HepG2 (cell line): ENCODE results near the gene TMEM107. TPM values are rescaled to one million over a fixed set of nuclear protein-coding genes. Genes with fewer than 3 reads are reported as not detected.

ENCODE experiments used
- GABPA ChIP-seq, 2 experiments: IDR thresholded peaks; 2 replicates each; pipeline ENCODE4 v1.6.1; 2011 to 2016; ENCODE audit warnings: low read depth in 2 of 2, low read length in 1 of 2, missing biosample characterization in 1 of 2, missing genetic modification characterization in 1 of 2
- GTF3A ChIP-seq: sonication (generic); formaldehyde crosslinking; conservative IDR thresholded peaks from 2 replicates; pipeline ENCODE4 v1.4.0; 2020; ENCODE audit warnings: mild to moderate bottlenecking, missing genetic modification reagents
- PLRG1 ChIP-seq: fragments of 450-650 bp; conservative IDR thresholded peaks from 2 replicates; pipeline ENCODE4 v1.6.1; 2016
- ZNF101 ChIP-seq: sonication (generic); formaldehyde crosslinking; IDR thresholded peaks from 2 replicates; pipeline ENCODE4 v1.4.0; 2020; ENCODE audit warnings: mild to moderate bottlenecking, low read depth, missing genetic modification reagents, borderline replicate concordance
- ZNF343 ChIP-seq: sonication (generic); formaldehyde crosslinking; IDR thresholded peaks from 2 replicates; pipeline ENCODE4 v1.4.0; 2020; ENCODE audit warnings: mild to moderate bottlenecking, missing genetic modification reagents
- ZNF501 ChIP-seq: sonication (generic); formaldehyde crosslinking; IDR thresholded peaks from 2 replicates; pipeline ENCODE4 v1.5.1; 2020; ENCODE audit warnings: mild to moderate bottlenecking, moderate library complexity, missing genetic modification reagents
- ZNF550 ChIP-seq: sonication (generic); formaldehyde crosslinking; IDR thresholded peaks from 2 replicates; pipeline ENCODE4 v1.4.0; 2020; ENCODE audit warnings: mild to moderate bottlenecking, missing genetic modification reagents, borderline replicate concordance
- ZNF766 ChIP-seq: sonication (generic); formaldehyde crosslinking; IDR thresholded peaks from 2 replicates; pipeline ENCODE4 v1.5.0; 2020; ENCODE audit warnings: missing genetic modification reagents, borderline replicate concordance
- ZSCAN31 ChIP-seq: sonication (generic); formaldehyde crosslinking; IDR thresholded peaks from 2 replicates; pipeline ENCODE4 v1.5.0; 2020; ENCODE audit warnings: low read depth, mild to moderate bottlenecking, missing genetic modification reagents
- polyA plus RNA-seq, 8 experiments: library from polyadenylated mRNA; depleted of rRNA in 3 of 8; stranded (reverse) in 7 of 8; unstranded in 1 of 8; fragments of >200 nt; fragmentation: Illumina TruSeq in 4 of 8; extraction: Trizol in 4 of 8; gene quantifications; 2 replicates each; pipeline versions ENCODE4 v1.2.1 to v1.2.3, GENCODE V29; 2011 to 2016; ENCODE audit warnings: low read depth in 4 of 8, missing spikeins in 1 of 8, mixed read lengths in 1 of 8; ENCODE audit not compliant: insufficient read depth in 1 of 8
- total RNA-seq, 5 experiments: library from RNA; depleted of rRNA; stranded (reverse); fragments of >200 nt; fragmentation: Illumina TruSeq; extraction: Trizol; gene quantifications; 2 replicates each; pipeline ENCODE4 v1.2.3, GENCODE V29; 2016; ENCODE audit warnings: low read depth in 1 of 5
- TF ChIP-seq, protein P1 (sequence below): IDR thresholded peaks from 2 replicates; pipeline ENCODE4 v1.6.1; 2016; ENCODE audit warnings: missing compliant biosample characterization, missing genetic modification reagents, borderline replicate concordance
- TF ChIP-seq, protein P2 (sequence below), 2 experiments: sonication (generic) in 1 of 2; formaldehyde crosslinking in 1 of 2; IDR thresholded peaks; 2 replicates each; pipeline versions ENCODE4 v1.6.1 to v1.9.0; 2014 to 2022; ENCODE audit warnings: antibody characterized with exemption in 1 of 2, borderline replicate concordance in 1 of 2, inconsistent platforms in 1 of 2, low read depth in 1 of 2, missing genetic modification reagents in 1 of 2
- TF ChIP-seq, protein P3 (sequence below): sonication (generic); formaldehyde crosslinking; IDR thresholded peaks from 2 replicates; pipeline ENCODE4 v1.4.0; 2020; ENCODE audit warnings: mild to moderate bottlenecking, low read depth, missing genetic modification reagents
- TF ChIP-seq, protein P4 (sequence below): sonication (generic); formaldehyde crosslinking; IDR thresholded peaks from 2 replicates; pipeline ENCODE4 v1.4.0; 2020; ENCODE audit warnings: missing genetic modification reagents, low read depth, mild to moderate bottlenecking, borderline replicate concordance
- TF ChIP-seq, protein P5 (sequence below): sonication (generic); formaldehyde crosslinking; IDR thresholded peaks from 2 replicates; pipeline ENCODE4 v1.5.0; 2020; ENCODE audit warnings: missing genetic modification reagents, mild to moderate bottlenecking, borderline replicate concordance
- TF ChIP-seq, protein P6 (sequence below): sonication (generic); formaldehyde crosslinking; IDR thresholded peaks from 2 replicates; pipeline ENCODE4 v1.9.0; 2021; ENCODE audit warnings: missing genetic modification reagents, borderline replicate concordance

The TMEM107 gene
- total and polyA plus RNA-seq, 2 of the 13 experiments (the other 11 are each of a cell fraction or from before 2014, with no cell fraction given): 7.2 to 15.3 TPM

DNA sequence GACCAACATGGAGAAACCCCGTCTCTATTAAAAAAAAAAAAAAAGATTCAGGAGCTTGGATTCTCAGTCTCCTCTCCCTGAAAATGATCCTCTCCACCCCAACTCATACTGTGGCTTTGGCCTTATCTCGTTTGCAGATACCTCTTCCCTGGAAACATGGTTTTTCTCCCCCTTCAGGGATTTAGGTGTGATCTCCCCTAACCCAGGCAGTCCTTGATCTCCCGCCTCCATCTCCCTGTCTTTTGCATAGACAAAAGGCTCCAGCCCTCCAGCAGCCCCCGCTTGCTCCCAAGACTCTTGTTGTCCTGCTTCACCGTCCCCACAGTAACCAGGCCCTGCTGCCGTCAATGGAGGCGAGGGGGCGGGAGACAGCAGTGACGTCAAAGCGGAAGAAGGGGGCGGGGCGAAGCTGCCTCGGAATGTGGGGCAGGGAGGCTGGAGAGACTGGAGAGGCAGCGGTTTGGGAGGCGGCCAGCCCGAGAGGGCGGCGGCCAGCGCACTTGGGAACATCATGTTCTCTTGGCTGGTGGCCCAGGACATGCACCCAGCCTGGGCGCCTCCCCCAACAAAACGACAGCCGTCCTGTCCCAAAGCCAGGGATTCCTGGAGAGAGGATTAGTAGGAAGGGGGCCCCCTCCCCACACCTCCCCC, 22.1 kb downstream of the TMEM107 start (continued):
- TF ChIP-seq ZNF550 (CRISPR knock-in tag) (no peak), GTF3A (CRISPR knock-in tag) (no peak), ZSCAN31 (CRISPR knock-in tag) (peak; percentile 52; the same call in 1 of the 2 replicates), ZNF501 (CRISPR knock-in tag) (peak; percentile 45), GABPA (IDR thresholded peaks at IDR 0.05; ENCODE audit: low read depth, low read length) (no peak), GABPA (CRISPR knock-in tag; IDR thresholded peaks at IDR 0.05; ENCODE audit: low read depth) (peak; percentile 50), ZNF766 (CRISPR knock-in tag) (no peak), ZNF343 (CRISPR knock-in tag) (no peak), PLRG1 (no peak), ZNF101 (CRISPR knock-in tag) (no peak)
- TF ChIP-seq, protein P1, sequence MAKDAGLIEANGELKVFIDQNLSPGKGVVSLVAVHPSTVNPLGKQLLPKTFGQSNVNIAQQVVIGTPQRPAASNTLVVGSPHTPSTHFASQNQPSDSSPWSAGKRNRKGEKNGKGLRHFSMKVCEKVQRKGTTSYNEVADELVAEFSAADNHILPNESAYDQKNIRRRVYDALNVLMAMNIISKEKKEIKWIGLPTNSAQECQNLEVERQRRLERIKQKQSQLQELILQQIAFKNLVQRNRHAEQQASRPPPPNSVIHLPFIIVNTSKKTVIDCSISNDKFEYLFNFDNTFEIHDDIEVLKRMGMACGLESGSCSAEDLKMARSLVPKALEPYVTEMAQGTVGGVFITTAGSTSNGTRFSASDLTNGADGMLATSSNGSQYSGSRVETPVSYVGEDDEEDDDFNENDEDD (CRISPR knock-in tag): peak; percentile 40; the same call in 1 of the 2 replicates
- TF ChIP-seq, protein P2, sequence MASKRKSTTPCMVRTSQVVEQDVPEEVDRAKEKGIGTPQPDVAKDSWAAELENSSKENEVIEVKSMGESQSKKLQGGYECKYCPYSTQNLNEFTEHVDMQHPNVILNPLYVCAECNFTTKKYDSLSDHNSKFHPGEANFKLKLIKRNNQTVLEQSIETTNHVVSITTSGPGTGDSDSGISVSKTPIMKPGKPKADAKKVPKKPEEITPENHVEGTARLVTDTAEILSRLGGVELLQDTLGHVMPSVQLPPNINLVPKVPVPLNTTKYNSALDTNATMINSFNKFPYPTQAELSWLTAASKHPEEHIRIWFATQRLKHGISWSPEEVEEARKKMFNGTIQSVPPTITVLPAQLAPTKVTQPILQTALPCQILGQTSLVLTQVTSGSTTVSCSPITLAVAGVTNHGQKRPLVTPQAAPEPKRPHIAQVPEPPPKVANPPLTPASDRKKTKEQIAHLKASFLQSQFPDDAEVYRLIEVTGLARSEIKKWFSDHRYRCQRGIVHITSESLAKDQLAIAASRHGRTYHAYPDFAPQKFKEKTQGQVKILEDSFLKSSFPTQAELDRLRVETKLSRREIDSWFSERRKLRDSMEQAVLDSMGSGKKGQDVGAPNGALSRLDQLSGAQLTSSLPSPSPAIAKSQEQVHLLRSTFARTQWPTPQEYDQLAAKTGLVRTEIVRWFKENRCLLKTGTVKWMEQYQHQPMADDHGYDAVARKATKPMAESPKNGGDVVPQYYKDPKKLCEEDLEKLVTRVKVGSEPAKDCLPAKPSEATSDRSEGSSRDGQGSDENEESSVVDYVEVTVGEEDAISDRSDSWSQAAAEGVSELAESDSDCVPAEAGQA (IDR thresholded peaks at IDR 0.05; ENCODE audit: low read depth): 0 out of 2 replicates have a peak, but pooled peaks have one; percentile 68
- TF ChIP-seq, protein P2 (CRISPR knock-in tag; IDR thresholded peaks at IDR 0.05; ENCODE audit: borderline replicate concordance): no peak
- TF ChIP-seq, protein P3, sequence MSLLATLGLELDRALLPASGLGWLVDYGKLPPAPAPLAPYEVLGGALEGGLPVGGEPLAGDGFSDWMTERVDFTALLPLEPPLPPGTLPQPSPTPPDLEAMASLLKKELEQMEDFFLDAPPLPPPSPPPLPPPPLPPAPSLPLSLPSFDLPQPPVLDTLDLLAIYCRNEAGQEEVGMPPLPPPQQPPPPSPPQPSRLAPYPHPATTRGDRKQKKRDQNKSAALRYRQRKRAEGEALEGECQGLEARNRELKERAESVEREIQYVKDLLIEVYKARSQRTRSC (CRISPR knock-in tag): no peak
- TF ChIP-seq, protein P4, sequence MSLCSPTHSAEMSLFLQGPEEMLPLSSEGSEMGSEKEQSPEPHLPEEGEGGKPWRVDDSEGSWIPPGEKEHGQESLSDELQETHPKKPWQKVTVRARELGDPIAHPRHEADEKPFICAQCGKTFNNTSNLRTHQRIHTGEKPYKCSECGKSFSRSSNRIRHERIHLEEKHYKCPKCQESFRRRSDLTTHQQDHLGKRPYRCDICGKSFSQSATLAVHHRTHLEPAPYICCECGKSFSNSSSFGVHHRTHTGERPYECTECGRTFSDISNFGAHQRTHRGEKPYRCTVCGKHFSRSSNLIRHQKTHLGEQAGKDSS (CRISPR knock-in tag): no peak
- TF ChIP-seq, protein P5, sequence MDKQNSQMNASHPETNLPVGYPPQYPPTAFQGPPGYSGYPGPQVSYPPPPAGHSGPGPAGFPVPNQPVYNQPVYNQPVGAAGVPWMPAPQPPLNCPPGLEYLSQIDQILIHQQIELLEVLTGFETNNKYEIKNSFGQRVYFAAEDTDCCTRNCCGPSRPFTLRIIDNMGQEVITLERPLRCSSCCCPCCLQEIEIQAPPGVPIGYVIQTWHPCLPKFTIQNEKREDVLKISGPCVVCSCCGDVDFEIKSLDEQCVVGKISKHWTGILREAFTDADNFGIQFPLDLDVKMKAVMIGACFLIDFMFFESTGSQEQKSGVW: no peak
- TF ChIP-seq, protein P6, sequence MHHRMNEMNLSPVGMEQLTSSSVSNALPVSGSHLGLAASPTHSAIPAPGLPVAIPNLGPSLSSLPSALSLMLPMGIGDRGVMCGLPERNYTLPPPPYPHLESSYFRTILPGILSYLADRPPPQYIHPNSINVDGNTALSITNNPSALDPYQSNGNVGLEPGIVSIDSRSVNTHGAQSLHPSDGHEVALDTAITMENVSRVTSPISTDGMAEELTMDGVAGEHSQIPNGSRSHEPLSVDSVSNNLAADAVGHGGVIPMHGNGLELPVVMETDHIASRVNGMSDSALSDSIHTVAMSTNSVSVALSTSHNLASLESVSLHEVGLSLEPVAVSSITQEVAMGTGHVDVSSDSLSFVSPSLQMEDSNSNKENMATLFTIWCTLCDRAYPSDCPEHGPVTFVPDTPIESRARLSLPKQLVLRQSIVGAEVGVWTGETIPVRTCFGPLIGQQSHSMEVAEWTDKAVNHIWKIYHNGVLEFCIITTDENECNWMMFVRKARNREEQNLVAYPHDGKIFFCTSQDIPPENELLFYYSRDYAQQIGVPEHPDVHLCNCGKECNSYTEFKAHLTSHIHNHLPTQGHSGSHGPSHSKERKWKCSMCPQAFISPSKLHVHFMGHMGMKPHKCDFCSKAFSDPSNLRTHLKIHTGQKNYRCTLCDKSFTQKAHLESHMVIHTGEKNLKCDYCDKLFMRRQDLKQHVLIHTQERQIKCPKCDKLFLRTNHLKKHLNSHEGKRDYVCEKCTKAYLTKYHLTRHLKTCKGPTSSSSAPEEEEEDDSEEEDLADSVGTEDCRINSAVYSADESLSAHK (CRISPR knock-in tag): no peak
